SK-N-SH (cell line): ENCODE data around the gene AQP1. TPM values are rescaled to one million over a fixed set of nuclear protein-coding genes. Genes with fewer than 3 reads are reported as not detected.

Source experiments
- CTCF ChIA-PET: fragments of 300-600, 350-600 bp; formaldehyde crosslinking; extraction: SDS; loops from one replicate; lab custom pipeline; 2021; lab: Yijun Ruan, JAX
- POLR2A ChIA-PET: fragments of 350-600 bp; sonication (Branson Sonifier 250); formaldehyde crosslinking; extraction: SDS; loops from one replicate; lab custom pipeline; 2020; ENCODE audit warnings: antibody characterized with exemption, inconsistent platforms; lab: Yijun Ruan, JAX
- DNase-seq: peaks from one replicate; pipeline ENCODE4 v3.0.0; 2012
- H2AFZ ChIP-seq: fragments of 200-600 bp; sonication (generic); 2 replicates; pipeline ENCODE4 v1.8.1; 2016; ENCODE audit warnings: antibody characterized with exemption, mild to moderate bottlenecking, low read depth
- H3F3A ChIP-seq: fragments of 200-600 bp; sonication (generic); replicated peaks from 2 replicates; pipeline ENCODE3; 2016; ENCODE audit warnings: antibody characterized with exemption, mild to moderate bottlenecking; ENCODE audit not compliant: insufficient read depth
- H3K27ac ChIP-seq, 2 experiments: fragments of 200-500 bp in 1 of 2; fragments of 200-600 bp in 1 of 2; sonication (Bioruptor generic) in 1 of 2; sonication (generic), shearing (Covaris generic) in 1 of 2; 2 replicates each; pipeline versions ENCODE4 v1.5.1 to v1.6.1; 2014 to 2016; ENCODE audit warnings: low read depth in 2 of 2, inconsistent platforms in 1 of 2, low read length in 1 of 2, mild to moderate bottlenecking in 1 of 2, mixed read lengths in 1 of 2
- H3K27me3 ChIP-seq: fragments of 200-600 bp; sonication (generic), shearing (Covaris generic); 2 replicates; pipeline ENCODE4 v1.6.1; 2016; ENCODE audit warnings: mixed run types; ENCODE audit not compliant: insufficient read depth
- H3K36me3 ChIP-seq, 2 experiments: fragments of 200-500 bp in 1 of 2; fragments of 200-600 bp in 1 of 2; sonication (Bioruptor generic) in 1 of 2; sonication (generic) in 1 of 2; replicated peaks in 1 of 2; 2 replicates each; pipeline versions ENCODE3 to v1.5.1; 2014 to 2016; ENCODE audit warnings: low read length in 1 of 2, mild to moderate bottlenecking in 1 of 2; ENCODE audit not compliant: insufficient read depth in 2 of 2, control insufficient read depth in 1 of 2
- H3K4me1 ChIP-seq, 2 experiments: fragments of 200-500 bp in 1 of 2; fragments of 200-600 bp in 1 of 2; sonication (Bioruptor generic) in 1 of 2; sonication (generic), shearing (Covaris generic) in 1 of 2; 2 replicates each; pipeline versions ENCODE4 v1.5.1 to v1.6.1; 2014 to 2016; ENCODE audit warnings: low read depth in 1 of 2, low read length in 1 of 2, mixed run types in 1 of 2; ENCODE audit not compliant: insufficient read depth in 2 of 2, control insufficient read depth in 1 of 2
- H3K4me2 ChIP-seq: fragments of 200-600 bp; sonication (generic), shearing (Covaris generic); 2 replicates; pipeline ENCODE4 v1.6.1; 2017; ENCODE audit warnings: mixed run types
- H3K4me3 ChIP-seq, 2 experiments: fragments of 200-500 bp in 1 of 2; fragments of 200-600 bp in 1 of 2; sonication (Bioruptor generic) in 1 of 2; sonication (generic), shearing (Covaris generic) in 1 of 2; 2 replicates each; pipeline versions ENCODE4 v1.5.1 to v1.8.1; 2014 to 2016; ENCODE audit warnings: low read depth in 2 of 2, inconsistent platforms in 1 of 2, low read length in 1 of 2, mild to moderate bottlenecking in 1 of 2, mixed read lengths in 1 of 2, moderate library complexity in 1 of 2
- H3K79me2 ChIP-seq: fragments of 200-600 bp; sonication (generic); 2 replicates; pipeline ENCODE4 v1.8.1; 2017; ENCODE audit warnings: mild to moderate bottlenecking; ENCODE audit not compliant: insufficient read depth
- H3K9ac ChIP-seq: fragments of 200-600 bp; sonication (generic); 2 replicates; pipeline ENCODE4 v1.6.1; 2017; ENCODE audit warnings: mixed run types
- H3K9me2 ChIP-seq: fragments of 200-600 bp; sonication (generic); 2 replicates; pipeline ENCODE4 v1.6.1; 2017; ENCODE audit warnings: mixed run types
- H3K9me3 ChIP-seq: fragments of 200-600 bp; sonication (generic); 2 replicates; pipeline ENCODE4 v1.6.1; 2017; ENCODE audit warnings: mixed run types, mild to moderate bottlenecking, moderate library complexity
- H4K20me1 ChIP-seq: fragments of 200-600 bp; sonication (generic); 2 replicates; pipeline ENCODE4 v1.6.1; 2017; ENCODE audit warnings: mild to moderate bottlenecking, mixed run types; ENCODE audit not compliant: insufficient read depth
- CHD2 ChIP-seq: fragments of 150-350 bp; IDR thresholded peaks from 2 replicates; pipeline ENCODE4 v1.6.1; 2018; ENCODE audit warnings: low read length; ENCODE audit not compliant: partially characterized antibody
- ELF1 ChIP-seq: IDR thresholded peaks from 2 replicates; pipeline ENCODE4 v1.4.0; 2012
- FOXJ3 ChIP-seq: sonication (generic); formaldehyde crosslinking; IDR thresholded peaks from 2 replicates; pipeline ENCODE4 v1.5.1; 2020; ENCODE audit warnings: mild to moderate bottlenecking, missing genetic modification reagents
- FOXM1 ChIP-seq: IDR thresholded peaks from 2 replicates; pipeline ENCODE4 v1.4.0; 2012; ENCODE audit warnings: low read depth, mild to moderate bottlenecking
- JUND ChIP-seq: IDR thresholded peaks from 2 replicates; pipeline ENCODE4 v1.4.0; 2012
- MEF2A ChIP-seq: IDR thresholded peaks from 2 replicates; pipeline ENCODE4 v1.4.0; 2012; ENCODE audit warnings: low read depth, borderline replicate concordance
- NFIC ChIP-seq: IDR thresholded peaks from 2 replicates; pipeline ENCODE4 v1.4.0; 2012; ENCODE audit warnings: borderline replicate concordance
- RAD21 ChIP-seq: IDR thresholded peaks from 2 replicates; pipeline ENCODE4 v1.6.1; 2012; ENCODE audit warnings: mild to moderate bottlenecking, low read length
- SIN3A ChIP-seq: IDR thresholded peaks from 2 replicates; pipeline ENCODE4 v1.6.1; 2012; ENCODE audit warnings: low read depth, mild to moderate bottlenecking, low read length, moderate library complexity, borderline replicate concordance
- TAF1 ChIP-seq: IDR thresholded peaks from 2 replicates; pipeline ENCODE4 v1.6.1; 2012; ENCODE audit warnings: low read depth, mild to moderate bottlenecking, low read length, moderate library complexity, borderline replicate concordance
- TCF12 ChIP-seq: IDR thresholded peaks from 2 replicates; pipeline ENCODE4 v1.4.0; 2012
- YY1 ChIP-seq: IDR thresholded peaks from 2 replicates; pipeline ENCODE4 v1.4.0; 2012; ENCODE audit warnings: low read depth, mild to moderate bottlenecking
- polyA plus RNA-seq, 3 experiments: library from polyadenylated mRNA; depleted of rRNA; stranded (reverse); fragments of >200 nt; gene quantifications; 2 replicates each; pipeline ENCODE4 v1.2.3, GENCODE V29; 2012
- TF ChIP-seq, protein P1 (sequence below): IDR thresholded peaks from 2 replicates; pipeline ENCODE4 v1.4.0; 2012; ENCODE audit warnings: low read depth, borderline replicate concordance
- TF ChIP-seq, protein P2 (sequence below): IDR thresholded peaks from 2 replicates; pipeline ENCODE4; 2012
- TF ChIP-seq, protein P3 (sequence below): fragments of 150-350 bp; IDR thresholded peaks from 2 replicates; pipeline ENCODE4 v1.6.1; 2017; ENCODE audit warnings: antibody characterized with exemption, low read length, low read depth, borderline replicate concordance
- TF ChIP-seq, protein P4 (sequence below): fragments of 200-600 bp; sonication (generic); IDR thresholded peaks from 2 replicates; pipeline ENCODE4 v1.6.1; 2017; ENCODE audit warnings: antibody characterized with exemption, mild to moderate bottlenecking, moderate library complexity

Gene AQP1
- polyA plus RNA-seq, 1 of the 3 experiments (the other 2 are of a cell fraction): 1.7 TPM

DNA sequence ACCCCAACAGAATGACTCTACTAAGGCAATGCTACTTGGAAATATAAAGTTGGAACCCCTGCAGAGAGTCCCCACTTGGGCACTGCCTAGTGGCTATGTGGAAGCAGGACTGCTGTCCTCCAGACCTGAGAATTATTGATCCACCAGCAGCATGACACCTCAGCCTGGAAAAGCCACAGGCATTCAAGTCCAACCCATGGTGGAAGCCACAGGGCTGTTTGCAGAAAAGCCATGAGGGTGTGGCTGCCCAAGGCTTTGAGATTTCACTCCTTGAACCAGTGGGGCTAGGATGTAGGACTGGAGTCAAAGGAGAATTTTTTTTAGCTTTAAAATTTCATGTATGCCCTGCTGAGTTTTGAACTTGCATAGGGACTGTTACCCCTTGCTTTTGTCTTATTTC is 38.5 kb downstream of the AQP1 start:
- H3K9ac ChIP-seq: no peak overlapping the region
- H3K4me3 ChIP-seq: no peak overlapping the region
- no peaks in the 10 kb centered on the region for H3K79me2 ChIP-seq
- TF ChIP-seq ELF1: no peak
- TF ChIP-seq, protein P1, sequence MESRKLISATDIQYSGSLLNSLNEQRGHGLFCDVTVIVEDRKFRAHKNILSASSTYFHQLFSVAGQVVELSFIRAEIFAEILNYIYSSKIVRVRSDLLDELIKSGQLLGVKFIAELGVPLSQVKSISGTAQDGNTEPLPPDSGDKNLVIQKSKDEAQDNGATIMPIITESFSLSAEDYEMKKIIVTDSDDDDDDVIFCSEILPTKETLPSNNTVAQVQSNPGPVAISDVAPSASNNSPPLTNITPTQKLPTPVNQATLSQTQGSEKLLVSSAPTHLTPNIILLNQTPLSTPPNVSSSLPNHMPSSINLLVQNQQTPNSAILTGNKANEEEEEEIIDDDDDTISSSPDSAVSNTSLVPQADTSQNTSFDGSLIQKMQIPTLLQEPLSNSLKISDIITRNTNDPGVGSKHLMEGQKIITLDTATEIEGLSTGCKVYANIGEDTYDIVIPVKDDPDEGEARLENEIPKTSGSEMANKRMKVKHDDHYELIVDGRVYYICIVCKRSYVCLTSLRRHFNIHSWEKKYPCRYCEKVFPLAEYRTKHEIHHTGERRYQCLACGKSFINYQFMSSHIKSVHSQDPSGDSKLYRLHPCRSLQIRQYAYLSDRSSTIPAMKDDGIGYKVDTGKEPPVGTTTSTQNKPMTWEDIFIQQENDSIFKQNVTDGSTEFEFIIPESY: no peak
- no peak for TF ChIP-seq CHD2
- TF ChIP-seq FOXM1: no peak
- no peak for TF ChIP-seq YY1
- no peak for TF ChIP-seq SIN3A
- TF ChIP-seq, protein P2, sequence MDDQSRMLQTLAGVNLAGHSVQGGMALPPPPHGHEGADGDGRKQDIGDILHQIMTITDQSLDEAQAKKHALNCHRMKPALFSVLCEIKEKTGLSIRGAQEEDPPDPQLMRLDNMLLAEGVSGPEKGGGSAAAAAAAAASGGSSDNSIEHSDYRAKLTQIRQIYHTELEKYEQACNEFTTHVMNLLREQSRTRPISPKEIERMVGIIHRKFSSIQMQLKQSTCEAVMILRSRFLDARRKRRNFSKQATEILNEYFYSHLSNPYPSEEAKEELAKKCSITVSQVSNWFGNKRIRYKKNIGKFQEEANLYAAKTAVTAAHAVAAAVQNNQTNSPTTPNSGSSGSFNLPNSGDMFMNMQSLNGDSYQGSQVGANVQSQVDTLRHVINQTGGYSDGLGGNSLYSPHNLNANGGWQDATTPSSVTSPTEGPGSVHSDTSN: no peak
- TF ChIP-seq, protein P3, sequence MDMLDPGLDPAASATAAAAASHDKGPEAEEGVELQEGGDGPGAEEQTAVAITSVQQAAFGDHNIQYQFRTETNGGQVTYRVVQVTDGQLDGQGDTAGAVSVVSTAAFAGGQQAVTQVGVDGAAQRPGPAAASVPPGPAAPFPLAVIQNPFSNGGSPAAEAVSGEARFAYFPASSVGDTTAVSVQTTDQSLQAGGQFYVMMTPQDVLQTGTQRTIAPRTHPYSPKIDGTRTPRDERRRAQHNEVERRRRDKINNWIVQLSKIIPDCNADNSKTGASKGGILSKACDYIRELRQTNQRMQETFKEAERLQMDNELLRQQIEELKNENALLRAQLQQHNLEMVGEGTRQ: no peak
- TF ChIP-seq JUND: no peak
- TF ChIP-seq RAD21: no peak
- TF ChIP-seq, protein P4, sequence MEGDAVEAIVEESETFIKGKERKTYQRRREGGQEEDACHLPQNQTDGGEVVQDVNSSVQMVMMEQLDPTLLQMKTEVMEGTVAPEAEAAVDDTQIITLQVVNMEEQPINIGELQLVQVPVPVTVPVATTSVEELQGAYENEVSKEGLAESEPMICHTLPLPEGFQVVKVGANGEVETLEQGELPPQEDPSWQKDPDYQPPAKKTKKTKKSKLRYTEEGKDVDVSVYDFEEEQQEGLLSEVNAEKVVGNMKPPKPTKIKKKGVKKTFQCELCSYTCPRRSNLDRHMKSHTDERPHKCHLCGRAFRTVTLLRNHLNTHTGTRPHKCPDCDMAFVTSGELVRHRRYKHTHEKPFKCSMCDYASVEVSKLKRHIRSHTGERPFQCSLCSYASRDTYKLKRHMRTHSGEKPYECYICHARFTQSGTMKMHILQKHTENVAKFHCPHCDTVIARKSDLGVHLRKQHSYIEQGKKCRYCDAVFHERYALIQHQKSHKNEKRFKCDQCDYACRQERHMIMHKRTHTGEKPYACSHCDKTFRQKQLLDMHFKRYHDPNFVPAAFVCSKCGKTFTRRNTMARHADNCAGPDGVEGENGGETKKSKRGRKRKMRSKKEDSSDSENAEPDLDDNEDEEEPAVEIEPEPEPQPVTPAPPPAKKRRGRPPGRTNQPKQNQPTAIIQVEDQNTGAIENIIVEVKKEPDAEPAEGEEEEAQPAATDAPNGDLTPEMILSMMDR: no peak
- no peak for TF ChIP-seq FOXJ3
- no peak for TF ChIP-seq MEF2A
- no peak for TF ChIP-seq NFIC
- no peak for TF ChIP-seq TAF1
- TF ChIP-seq TCF12: no peak
- TF ChIP-seq, all 33 proteins: peak for 0
- Histone ChIP-seq H3F3A (no peaks in the 10 kb centered on the region), H3K27ac (no peak overlapping the region), H2AFZ (no peak overlapping the region), H3K27me3 (peaks cover 32% of the 10 kb centered on the region), H3K4me1 (no peaks in the 10 kb centered on the region), H3K4me2 (no peak overlapping the region), H3K9me2 (no peaks in the 10 kb centered on the region), H3K9me3 (peaks cover 13% of the 10 kb centered on the region), H3K36me3 (no peaks in the 10 kb centered on the region), H4K20me1 (no peaks in the 10 kb centered on the region)
- ChIA-PET POLR2A (no interaction called here), CTCF (interaction anchor here (0.9 to 3.5 kb wide), 3 partner anchors 11 to 152 kb away, joined by 3 to 26 read pairs (median 3); no protein-coding TSS in a partner anchor)
- no peak for DNase-seq
